Mesenchymal stem cell (in vitro differentiated cells and primary cell): Measurements from ENCODE around the gene GOLGA6L10.
A peak's percentile ranks its signal among the peaks of the same experiment; 100 is the strongest.
"Not testable (repeated sequence)": the region's sequence is repeated elsewhere in the genome, so short reads cannot be mapped to it uniquely, and the experiment has no call there.

Experiments
- DNase-seq: peaks from one replicate; pipeline ENCODE4 v3.0.0-alpha.2; 2013
- H2AFZ ChIP-seq: one replicate; pipeline ENCODE4 v1.6.1; 2013; ENCODE audit warnings: low read depth, mild to moderate bottlenecking, control low read depth, inconsistent platforms, low read length, moderate library complexity
- H2AK5ac ChIP-seq: 2 replicates; pipeline ENCODE4 v1.6.1; 2013; ENCODE audit warnings: low read length, moderate library complexity, mild to moderate bottlenecking, inconsistent platforms; ENCODE audit not compliant: severe bottlenecking
- H2BK120ac ChIP-seq: one replicate; pipeline ENCODE4 v1.6.1; 2013; ENCODE audit warnings: low read depth, mild to moderate bottlenecking, inconsistent platforms, low read length, moderate library complexity
- H2BK12ac ChIP-seq, 2 experiments: one replicate each; pipeline ENCODE4 v1.6.1; 2013; ENCODE audit warnings: inconsistent platforms in 2 of 2, low read length in 2 of 2, mild to moderate bottlenecking in 2 of 2, moderate library complexity in 2 of 2, control low read depth in 1 of 2
- H2BK15ac ChIP-seq: one replicate; pipeline ENCODE4 v1.6.1; 2013; ENCODE audit warnings: mild to moderate bottlenecking, low read depth, inconsistent platforms; ENCODE audit not compliant: poor library complexity, severe bottlenecking
- H2BK5ac ChIP-seq: 2 replicates; pipeline ENCODE4 v1.6.1; 2013; ENCODE audit warnings: low read depth, mild to moderate bottlenecking, low read length, control low read depth, inconsistent platforms; ENCODE audit not compliant: poor library complexity, severe bottlenecking
- H3K14ac ChIP-seq, 2 experiments: one replicate each; pipeline ENCODE4 v1.6.1; 2013; ENCODE audit warnings: inconsistent platforms in 2 of 2, low read length in 2 of 2, control low read depth in 1 of 2, mild to moderate bottlenecking in 1 of 2, moderate library complexity in 1 of 2
- H3K18ac ChIP-seq, 2 experiments: one replicate each; pipeline ENCODE4 v1.6.1; 2013; ENCODE audit warnings: inconsistent platforms in 2 of 2, low read length in 2 of 2, control low read depth in 1 of 2, low read depth in 1 of 2, mild to moderate bottlenecking in 1 of 2
- H3K23ac ChIP-seq, 2 experiments: one replicate each; pipeline ENCODE4 v1.6.1; 2013; ENCODE audit warnings: inconsistent platforms in 2 of 2, low read length in 2 of 2, mild to moderate bottlenecking in 2 of 2, moderate library complexity in 2 of 2, control low read depth in 1 of 2
- H3K27ac ChIP-seq: 2 replicates; pipeline ENCODE4 v1.5.1; 2013; ENCODE audit warnings: mild to moderate bottlenecking, moderate library complexity, low read length, control low read depth, inconsistent platforms; ENCODE audit not compliant: poor library complexity, severe bottlenecking
- H3K27me3 ChIP-seq, 2 experiments: 2 replicates each; pipeline versions ENCODE4 v1.6.1 to v1.7.0; 2013; ENCODE audit warnings: low read length in 2 of 2, mild to moderate bottlenecking in 2 of 2, moderate library complexity in 2 of 2, control low read depth in 1 of 2, inconsistent platforms in 1 of 2; ENCODE audit not compliant: control insufficient read depth in 1 of 2, insufficient read depth in 1 of 2
- H3K36me3 ChIP-seq, 2 experiments: 2 replicates each; pipeline versions ENCODE4 v1.6.1 to v1.7.0; 2013; ENCODE audit warnings: low read length in 2 of 2, control low read depth in 1 of 2, inconsistent platforms in 1 of 2, low read depth in 1 of 2, mild to moderate bottlenecking in 1 of 2; ENCODE audit not compliant: insufficient read depth in 2 of 2, control insufficient read depth in 1 of 2
- H3K4ac ChIP-seq, 2 experiments: one replicate each; pipeline ENCODE4 v1.6.1; 2013; ENCODE audit warnings: inconsistent platforms in 2 of 2, low read length in 2 of 2, mild to moderate bottlenecking in 2 of 2, moderate library complexity in 2 of 2, control low read depth in 1 of 2, low read depth in 1 of 2
- H3K4me1 ChIP-seq: 2 replicates; pipeline ENCODE4 v1.6.1; 2013; ENCODE audit warnings: low read depth, low read length, control low read depth; ENCODE audit not compliant: control insufficient read depth, insufficient read depth
- H3K4me2 ChIP-seq: 2 replicates; pipeline ENCODE4 v1.6.1; 2013; ENCODE audit warnings: low read length, mild to moderate bottlenecking, inconsistent platforms; ENCODE audit not compliant: poor library complexity, severe bottlenecking
- H3K4me3 ChIP-seq, 2 experiments: 2 replicates each; pipeline versions ENCODE4 v1.5.1 to v1.7.0; 2013; ENCODE audit warnings: low read length in 2 of 2, mild to moderate bottlenecking in 2 of 2, control low read depth in 1 of 2, low read depth in 1 of 2; ENCODE audit not compliant: insufficient read depth in 1 of 2
- H3K79me1 ChIP-seq: replicated peaks from 2 replicates; pipeline ENCODE4 v1.6.1; 2013; ENCODE audit warnings: mild to moderate bottlenecking, control low read depth, low read length, inconsistent platforms; ENCODE audit not compliant: poor library complexity, severe bottlenecking
- H3K9ac ChIP-seq: 2 replicates; pipeline ENCODE4 v1.7.0; 2013; ENCODE audit warnings: mild to moderate bottlenecking, low read length, moderate library complexity
- H3K9me3 ChIP-seq: 2 replicates; pipeline ENCODE4 v1.7.0; 2013; ENCODE audit warnings: mild to moderate bottlenecking, low read length; ENCODE audit not compliant: control insufficient read depth
- H4K8ac ChIP-seq: one replicate; pipeline ENCODE4 v1.6.1; 2013; ENCODE audit warnings: inconsistent platforms, mild to moderate bottlenecking, low read length, moderate library complexity
- H4K91ac ChIP-seq: one replicate; pipeline ENCODE4 v1.6.1; 2013; ENCODE audit warnings: mild to moderate bottlenecking, low read length, inconsistent platforms
- WGBS: methylation state at CpG from one replicate; pipeline ENCODE4 v1.1.7; 2013; ENCODE audit warnings: mixed read lengths; 5-methylcytosine and 5-hydroxymethylcytosine counted together

GOLGA6L10 gene

DNA sequence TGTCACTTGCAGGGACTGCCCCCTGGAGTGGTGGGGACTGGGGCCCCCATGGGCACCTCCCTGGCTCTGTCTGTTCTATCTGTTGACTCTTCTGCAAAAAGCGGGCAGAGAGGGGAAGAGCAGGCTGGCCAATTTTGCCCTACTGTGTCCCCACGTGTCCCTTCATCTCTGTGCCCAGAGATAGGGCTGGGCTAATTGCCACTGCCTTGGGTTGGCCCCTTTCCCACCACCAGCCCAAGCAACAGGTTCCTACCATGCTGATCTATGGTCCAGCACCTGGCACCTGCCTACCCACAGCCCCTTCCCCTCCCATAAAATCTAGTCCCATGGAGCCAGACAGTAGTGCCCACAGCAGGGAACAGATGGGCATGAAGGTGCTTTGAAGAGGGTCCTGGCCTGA is 14.3 kb downstream of the GOLGA6L10 start:
- not testable (repeated sequence) for H3K4me3 ChIP-seq, H3K27me3 ChIP-seq, H3K18ac ChIP-seq, H2AFZ ChIP-seq, H2BK12ac ChIP-seq, H3K36me3 ChIP-seq, H3K4ac ChIP-seq, H3K9ac ChIP-seq, H3K79me1 ChIP-seq, H2BK120ac ChIP-seq, H3K9me3 ChIP-seq, DNase-seq, H3K27ac ChIP-seq, H3K23ac ChIP-seq, H3K14ac ChIP-seq, H3K4me1 ChIP-seq, H3K4me2 ChIP-seq, H2BK15ac ChIP-seq, H4K91ac ChIP-seq, H2AK5ac ChIP-seq, H4K8ac ChIP-seq, H2BK5ac ChIP-seq
- 82% methylated on average over 2 of the region's 2 CpGs for WGBS

DNA sequence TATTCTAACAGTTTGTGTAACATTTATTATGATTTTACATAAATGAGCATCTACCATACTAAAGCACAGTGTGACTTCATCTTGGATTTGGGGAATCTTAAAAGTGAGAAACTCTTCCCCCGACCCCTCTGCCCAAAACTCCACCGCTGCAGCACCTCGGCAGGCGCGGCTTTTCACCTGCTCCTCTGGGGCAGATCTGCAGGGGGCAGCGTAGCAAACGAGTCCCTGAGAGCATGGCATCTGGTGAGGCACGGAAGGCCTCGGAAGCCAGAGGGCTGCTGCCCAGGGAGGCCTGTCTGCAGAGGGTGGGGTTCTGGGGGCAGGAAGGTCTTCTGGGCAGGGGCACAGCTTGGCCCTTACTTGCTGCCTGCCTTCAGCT is 14.7 kb downstream of the GOLGA6L10 start:
- not testable (repeated sequence) for H3K4me1 ChIP-seq, H3K4me2 ChIP-seq, H2AK5ac ChIP-seq, H3K27me3 ChIP-seq, H3K14ac ChIP-seq, H2BK5ac ChIP-seq, H3K79me1 ChIP-seq, H2BK120ac ChIP-seq, H3K18ac ChIP-seq, H3K4ac ChIP-seq, H3K27ac ChIP-seq, H2BK12ac ChIP-seq, H2AFZ ChIP-seq, H3K9me3 ChIP-seq, DNase-seq, H3K9ac ChIP-seq, H4K8ac ChIP-seq, H4K91ac ChIP-seq, H2BK15ac ChIP-seq, H3K23ac ChIP-seq, H3K36me3 ChIP-seq, H3K4me3 ChIP-seq
- no CpG with 5 or more reads among the region's 9 CpGs for WGBS

DNA sequence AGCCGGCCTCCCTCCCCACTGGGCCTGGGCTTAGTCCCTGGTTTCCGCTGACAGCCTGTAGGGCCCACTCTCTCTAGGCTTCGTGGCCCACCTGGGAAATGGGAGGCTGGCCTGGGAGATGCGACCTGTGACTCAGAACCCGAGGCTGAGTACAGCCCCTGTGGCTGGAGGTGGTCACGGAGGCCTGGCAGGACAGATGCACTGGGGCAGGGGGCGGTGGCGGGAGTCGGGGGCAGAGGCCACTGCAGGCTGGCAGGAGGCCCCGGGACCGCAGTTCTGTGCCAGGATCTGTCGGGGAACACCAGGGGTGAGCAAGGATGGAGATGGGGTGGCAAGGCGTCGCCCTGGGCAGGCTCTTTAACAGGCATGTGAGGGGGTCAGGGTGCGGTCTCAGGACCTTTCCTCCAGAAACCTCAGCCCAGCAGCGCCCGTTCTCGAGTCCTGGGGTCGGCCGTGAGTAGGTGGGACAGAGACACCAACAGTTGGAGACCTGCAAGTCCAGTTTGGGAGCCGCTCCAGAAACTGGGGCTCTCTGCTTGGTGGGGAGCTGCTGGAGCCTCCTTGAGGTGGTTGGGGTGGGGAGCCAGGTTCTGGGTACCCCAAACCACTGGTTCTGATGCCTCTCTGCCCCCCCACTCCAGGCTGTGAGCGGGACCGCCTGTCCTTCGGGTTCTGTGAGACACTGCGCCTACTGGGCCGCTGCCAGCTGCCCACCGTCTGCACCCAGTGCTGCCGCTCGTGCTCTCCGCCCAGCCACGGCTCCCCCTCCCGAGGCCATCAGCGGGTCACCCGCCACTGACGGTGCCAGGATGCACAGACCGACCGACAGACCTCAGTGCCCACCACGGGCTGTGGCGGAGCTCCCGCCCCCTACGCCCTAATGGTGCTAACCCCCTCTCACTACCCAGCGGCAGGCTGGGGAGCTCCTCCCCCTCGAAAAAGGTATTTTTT is 15.4 kb downstream of the GOLGA6L10 start:
- not testable (repeated sequence) for H3K27me3 ChIP-seq, H3K4me3 ChIP-seq, H2BK120ac ChIP-seq, H3K9me3 ChIP-seq, H3K9ac ChIP-seq, H2BK12ac ChIP-seq, H3K4me1 ChIP-seq, H4K8ac ChIP-seq, H3K23ac ChIP-seq, H4K91ac ChIP-seq, DNase-seq, H2BK5ac ChIP-seq, H2AK5ac ChIP-seq, H2AFZ ChIP-seq, H3K36me3 ChIP-seq, H3K18ac ChIP-seq, H3K4ac ChIP-seq, H3K14ac ChIP-seq, H3K79me1 ChIP-seq, H3K27ac ChIP-seq, H2BK15ac ChIP-seq, H3K4me2 ChIP-seq
- 91% methylated on average over 14 of the region's 43 CpGs for WGBS

DNA sequence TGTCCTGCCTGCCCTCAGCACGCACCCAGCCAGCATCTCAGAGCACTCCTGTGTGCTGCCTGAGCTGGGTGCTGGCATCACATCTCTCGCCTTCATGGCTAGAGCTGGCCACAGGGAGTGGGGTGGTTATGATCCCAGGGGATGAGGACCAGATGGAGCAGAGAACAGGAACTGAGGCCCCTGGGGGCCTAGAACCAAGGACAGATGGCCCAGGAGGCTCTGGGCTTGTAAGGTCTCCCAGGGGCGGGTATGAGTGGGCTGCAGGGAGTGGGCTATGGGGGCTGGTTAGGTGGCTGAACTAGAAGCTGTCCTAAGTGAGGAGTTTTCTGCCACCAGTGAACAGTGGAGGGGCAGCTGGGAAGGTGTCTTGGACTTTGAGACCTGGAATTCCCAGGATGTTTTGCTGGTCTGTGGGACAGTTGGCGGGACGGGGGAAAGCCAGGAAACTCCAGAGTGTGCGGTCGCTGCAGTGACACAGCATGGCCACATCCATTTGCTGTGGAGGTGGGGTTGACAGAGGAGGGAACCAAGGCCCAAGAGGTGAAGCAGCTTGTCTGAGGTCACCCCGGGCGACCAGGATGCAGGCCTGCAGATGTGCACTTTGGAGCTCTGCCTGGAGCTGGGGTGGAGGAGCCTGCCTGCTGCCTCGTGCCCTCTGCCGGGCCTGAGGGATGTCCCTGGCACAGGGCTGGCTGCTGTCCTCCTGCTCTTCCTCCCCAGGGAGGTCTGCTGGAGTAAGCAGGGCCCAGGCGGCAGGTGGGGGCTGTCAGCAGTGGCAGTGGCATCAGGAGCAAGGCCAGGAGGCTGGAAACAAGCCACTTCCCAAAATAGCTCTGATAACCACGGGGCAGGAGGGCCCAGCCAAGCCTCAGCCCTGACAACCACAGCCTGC is 16.3 kb downstream of the GOLGA6L10 start:
- H4K8ac ChIP-seq, H3K27ac ChIP-seq, H3K27me3 ChIP-seq, H3K4me1 ChIP-seq, H2AFZ ChIP-seq, H2BK120ac ChIP-seq, H2AK5ac ChIP-seq, H3K36me3 ChIP-seq, H3K4me3 ChIP-seq, H2BK5ac ChIP-seq, H4K91ac ChIP-seq, H3K79me1 ChIP-seq, H3K9me3 ChIP-seq, H2BK15ac ChIP-seq, H3K9ac ChIP-seq, H3K23ac ChIP-seq, H2BK12ac ChIP-seq, H3K4ac ChIP-seq, H3K4me2 ChIP-seq, DNase-seq: not testable (repeated sequence)
- Histone ChIP-seq H3K18ac (peak overlapping the region in 1 of 2 experiments; percentile 34), H3K14ac (peak overlapping the region in 1 of 2 experiments; percentile 75)
- WGBS, result 75% methylated on average over 11 of the region's 13 CpGs
